ENCODE data around the gene TUT4. TPM values are rescaled to one million over a fixed set of nuclear protein-coding genes. Genes with fewer than 3 reads are reported as not detected.

TUT4 gene
- total RNA-seq, 4 donors from 2014 or later: 22.1 to 212 (median 50.0) TPM

DNA sequence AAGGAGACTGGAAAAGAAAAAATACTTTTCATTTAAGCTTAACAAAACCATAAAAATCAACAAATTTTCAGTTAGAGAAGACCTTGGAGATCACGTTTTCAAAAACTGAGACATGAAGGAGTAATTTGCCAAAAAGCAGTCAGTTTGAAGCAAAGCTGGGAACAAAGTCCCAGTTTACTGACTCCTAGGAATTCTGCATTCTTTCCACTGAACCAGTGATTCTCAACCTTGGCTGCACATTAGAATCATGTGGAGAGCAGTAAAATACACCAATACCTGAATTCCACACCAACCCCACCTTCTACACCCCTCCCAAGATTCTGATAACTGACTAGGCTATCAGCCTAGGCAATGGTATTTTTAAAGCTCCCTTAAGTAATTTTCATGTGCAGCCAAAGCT, 75.0 kb downstream of the TUT4 start:
- H3K36me3 ChIP-seq: peaks cover 0 to 16% (median 2%) of the 10 kb centered on the region in 3 donors
- no peaks in the 10 kb centered on the region for H3K4me1 ChIP-seq
- no peak overlapping the region for H3K27ac ChIP-seq
- no peaks in the 10 kb centered on the region for H3K9me3 ChIP-seq
- DNase-seq: no peak
- no peak for TF ChIP-seq POLR2A (IDR thresholded peaks at IDR 0.05)
- TF ChIP-seq, protein P1, sequence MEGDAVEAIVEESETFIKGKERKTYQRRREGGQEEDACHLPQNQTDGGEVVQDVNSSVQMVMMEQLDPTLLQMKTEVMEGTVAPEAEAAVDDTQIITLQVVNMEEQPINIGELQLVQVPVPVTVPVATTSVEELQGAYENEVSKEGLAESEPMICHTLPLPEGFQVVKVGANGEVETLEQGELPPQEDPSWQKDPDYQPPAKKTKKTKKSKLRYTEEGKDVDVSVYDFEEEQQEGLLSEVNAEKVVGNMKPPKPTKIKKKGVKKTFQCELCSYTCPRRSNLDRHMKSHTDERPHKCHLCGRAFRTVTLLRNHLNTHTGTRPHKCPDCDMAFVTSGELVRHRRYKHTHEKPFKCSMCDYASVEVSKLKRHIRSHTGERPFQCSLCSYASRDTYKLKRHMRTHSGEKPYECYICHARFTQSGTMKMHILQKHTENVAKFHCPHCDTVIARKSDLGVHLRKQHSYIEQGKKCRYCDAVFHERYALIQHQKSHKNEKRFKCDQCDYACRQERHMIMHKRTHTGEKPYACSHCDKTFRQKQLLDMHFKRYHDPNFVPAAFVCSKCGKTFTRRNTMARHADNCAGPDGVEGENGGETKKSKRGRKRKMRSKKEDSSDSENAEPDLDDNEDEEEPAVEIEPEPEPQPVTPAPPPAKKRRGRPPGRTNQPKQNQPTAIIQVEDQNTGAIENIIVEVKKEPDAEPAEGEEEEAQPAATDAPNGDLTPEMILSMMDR (IDR thresholded peaks at IDR 0.05): no peak
- H3K27me3 ChIP-seq: no peaks in the 10 kb centered on the region
- H3K4me3 ChIP-seq: no peak overlapping the region

DNA sequence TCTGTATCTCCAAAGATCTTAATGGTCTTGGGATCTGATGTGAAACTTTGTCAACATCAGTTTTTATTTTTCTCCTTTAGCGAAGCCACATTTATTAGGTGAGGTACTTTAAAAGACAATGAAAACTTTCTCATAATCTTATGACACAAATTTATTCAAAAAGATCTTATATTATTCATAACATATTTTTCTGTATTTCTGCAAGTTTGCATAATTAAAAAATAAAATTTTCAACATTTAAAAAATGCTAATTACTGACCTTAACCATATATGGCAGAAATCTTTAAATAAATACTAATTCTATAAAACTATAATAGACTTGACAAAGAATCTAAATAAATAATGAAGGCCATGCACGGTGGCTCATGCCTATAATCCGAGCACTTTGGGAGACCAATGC, 75.9 kb downstream of the TUT4 start:
- no peak overlapping the region for H3K4me3 ChIP-seq
- H3K27me3 ChIP-seq: no peaks in the 10 kb centered on the region
- H3K36me3 ChIP-seq: peaks cover 0 to 16% (median 2%) of the 10 kb centered on the region in 3 donors
- H3K27ac ChIP-seq: no peak overlapping the region
- TF ChIP-seq, protein P1 (IDR thresholded peaks at IDR 0.05): no peak
- no peak for TF ChIP-seq POLR2A (IDR thresholded peaks at IDR 0.05)
- H3K9me3 ChIP-seq: no peaks in the 10 kb centered on the region
- DNase-seq: no peak
- H3K4me1 ChIP-seq: no peaks in the 10 kb centered on the region

DNA sequence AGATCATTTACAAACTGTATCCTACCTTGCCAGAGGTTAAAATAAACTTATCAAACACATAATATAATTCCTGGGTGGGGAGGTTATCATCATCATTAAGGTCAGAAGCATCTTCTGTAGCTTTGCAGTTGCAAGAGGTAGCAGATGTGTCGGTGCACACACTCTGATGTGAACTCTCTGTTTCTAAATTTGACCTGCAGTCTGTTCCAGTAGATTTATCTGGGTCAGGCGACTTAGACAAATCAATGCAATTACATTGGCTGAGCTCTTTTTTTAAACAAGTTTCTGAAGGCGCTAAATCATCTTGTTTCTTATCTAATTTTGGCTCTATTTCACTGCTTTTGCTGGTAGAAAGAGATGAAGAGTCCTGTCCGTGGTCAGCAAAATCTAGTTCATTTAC, 78.1 kb downstream of the TUT4 start:
- TF ChIP-seq, protein P1 (IDR thresholded peaks at IDR 0.05): no peak
- no peak for TF ChIP-seq POLR2A (IDR thresholded peaks at IDR 0.05)
- Histone ChIP-seq H3K27ac (no peak overlapping the region), H3K27me3 (no peaks in the 10 kb centered on the region), H3K4me1 (no peaks in the 10 kb centered on the region), H3K9me3 (no peaks in the 10 kb centered on the region), H3K36me3 (peaks cover 0 to 16% (median 0%) of the 10 kb centered on the region in 3 donors), H3K4me3 (no peak overlapping the region)
- DNase-seq: no peak

DNA sequence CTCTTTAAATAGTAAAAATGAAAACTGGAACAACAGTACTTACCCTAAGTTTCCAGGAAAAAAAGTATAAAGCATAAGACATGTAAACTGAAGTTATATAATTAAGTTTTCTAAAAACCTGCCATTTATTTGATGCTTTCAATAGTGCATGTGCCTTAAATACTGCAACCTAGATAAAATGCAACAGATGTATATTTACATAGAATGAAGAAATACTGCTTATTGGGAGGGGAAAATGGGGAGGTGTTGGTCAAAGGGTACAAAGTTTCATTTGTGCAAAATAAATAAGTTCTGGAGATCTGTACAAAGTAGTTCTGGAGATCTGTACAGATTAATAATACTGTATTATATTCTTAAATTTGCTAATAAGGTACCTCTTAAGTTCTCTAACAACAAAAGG, 79.9 kb downstream of the TUT4 start:
- no peak overlapping the region for H3K27ac ChIP-seq

DNA sequence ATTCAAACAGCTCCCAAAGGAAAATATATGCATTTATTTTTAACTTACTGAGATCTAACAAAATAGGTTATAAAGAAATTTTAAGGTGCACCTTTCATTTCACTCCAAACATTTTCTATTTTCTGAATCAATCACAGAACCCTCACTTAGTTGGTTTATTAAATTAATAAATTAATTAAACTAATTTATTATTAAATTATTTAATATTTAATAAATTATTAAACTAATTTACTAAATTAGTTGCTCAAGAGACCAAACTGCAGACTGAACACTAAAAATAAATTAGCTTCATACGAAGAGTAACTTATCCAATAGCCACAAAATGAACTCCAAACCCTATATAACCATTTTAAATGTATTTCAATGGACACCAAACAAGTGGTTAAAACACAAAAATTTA, 80.5 kb downstream of the TUT4 start:
- no peaks in the 10 kb centered on the region for H3K27me3 ChIP-seq
- H3K9me3 ChIP-seq: no peaks in the 10 kb centered on the region
- no peaks in the 10 kb centered on the region for H3K4me1 ChIP-seq
- no peak overlapping the region for H3K4me3 ChIP-seq
- peaks cover 0 to 10% (median 0%) of the 10 kb centered on the region in 3 donors for H3K36me3 ChIP-seq
- no peak for DNase-seq
- TF ChIP-seq, protein P1 (IDR thresholded peaks at IDR 0.05): no peak
- no peak for TF ChIP-seq POLR2A (IDR thresholded peaks at IDR 0.05)
- no peak overlapping the region for H3K27ac ChIP-seq

More for the DNA sequence above, 79.9 kb downstream of the TUT4 start:
- no peak for TF ChIP-seq POLR2A (IDR thresholded peaks at IDR 0.05)
- TF ChIP-seq, protein P1 (IDR thresholded peaks at IDR 0.05): no peak
- H3K36me3 ChIP-seq: peaks cover 0 to 16% (median 0%) of the 10 kb centered on the region in 3 donors
- DNase-seq: no peak
- no peaks in the 10 kb centered on the region for H3K9me3 ChIP-seq
- H3K4me1 ChIP-seq: no peaks in the 10 kb centered on the region
- no peak overlapping the region for H3K4me3 ChIP-seq
- no peaks in the 10 kb centered on the region for H3K27me3 ChIP-seq

DNA sequence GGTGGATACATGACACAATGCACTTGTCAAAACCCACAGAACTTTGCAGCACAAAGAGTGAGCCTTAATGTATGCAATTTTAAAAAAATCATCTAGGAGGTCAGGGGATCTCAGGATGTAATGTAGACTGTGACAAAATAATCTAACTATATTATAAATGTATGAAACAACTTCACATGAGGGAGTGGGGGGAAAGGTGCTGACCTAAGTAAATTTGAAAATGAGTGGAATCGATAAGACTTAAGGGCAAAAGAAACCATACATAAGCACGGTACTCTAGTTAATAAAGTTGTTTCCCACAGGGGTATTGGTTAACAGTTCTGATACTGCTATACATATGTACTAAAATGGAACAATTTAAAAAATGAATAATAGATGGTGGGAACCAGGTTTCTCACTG, 83.8 kb downstream of the TUT4 start:
- TF ChIP-seq, protein P1 (IDR thresholded peaks at IDR 0.05): no peak
- TF ChIP-seq POLR2A (IDR thresholded peaks at IDR 0.05): no peak
- Histone ChIP-seq H3K4me1 (no peaks in the 10 kb centered on the region), H3K27me3 (no peaks in the 10 kb centered on the region), H3K9me3 (no peaks in the 10 kb centered on the region), H3K4me3 (no peak overlapping the region), H3K27ac (no peak overlapping the region), H3K36me3 (peaks cover 0 to 3% (median 0%) of the 10 kb centered on the region in 3 donors)
- no peak for DNase-seq

Measured in Peyer's patch (tissue), 4 donors.